Right renal cortex interstitium (tissue), 3 donors: ENCODE results near the gene HGS. TPM values are rescaled to one million over a fixed set of nuclear protein-coding genes. Genes with fewer than 3 reads are reported as not detected.
"Not testable (repeated sequence)": the region's sequence is repeated elsewhere in the genome, so short reads cannot be mapped to it uniquely, and the experiment has no call there.

ENCODE experiments used
- DNase-seq, 3 donors: peaks; one replicate each; pipeline ENCODE4 v3.0.0-alpha.2; 2013; ENCODE audit warnings: low read depth in 3 of 3, low spot score in 2 of 3
- polyA plus RNA-seq, 3 donors: library from polyadenylated mRNA; unstranded; fragments of 120-200 nt; gene quantifications; one replicate each; pipeline ENCODE4 v1.2.1, GENCODE V29; 2013; ENCODE audit not compliant: insufficient read length in 3 of 3

HGS gene
- polyA plus RNA-seq, 3 donors, result 83.0 to 88.6 (median 86.7) TPM

DNA sequence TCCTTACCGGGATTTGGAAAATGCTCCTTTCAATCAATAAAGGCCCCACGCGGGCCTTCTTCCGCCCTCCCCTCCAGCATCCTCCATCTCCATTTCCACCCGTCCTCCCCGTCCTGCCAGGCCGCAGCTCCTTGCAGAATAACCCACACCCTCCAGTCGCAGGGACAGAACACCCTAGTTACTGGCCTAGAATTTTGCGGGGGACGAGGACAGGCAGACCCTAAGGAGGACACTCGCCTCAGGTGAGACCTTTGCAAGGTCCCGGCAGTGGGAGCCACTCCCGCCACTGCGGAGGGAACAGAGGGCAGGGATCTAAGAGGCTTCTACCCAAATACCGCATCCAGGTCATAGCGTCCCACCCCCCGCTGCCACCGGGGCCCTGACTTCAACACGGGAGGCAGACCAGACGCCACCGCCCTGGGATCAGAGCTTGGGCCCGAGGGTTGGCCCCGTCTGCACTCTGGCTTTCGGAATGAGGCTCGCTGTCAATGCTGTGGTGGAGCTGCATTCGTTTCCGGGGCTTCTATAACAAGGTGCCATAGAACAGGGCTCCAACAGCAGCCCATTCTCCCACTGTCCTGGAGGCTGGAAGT lies 55.1 kb downstream of the HGS start:
- no peak for DNase-seq

DNA sequence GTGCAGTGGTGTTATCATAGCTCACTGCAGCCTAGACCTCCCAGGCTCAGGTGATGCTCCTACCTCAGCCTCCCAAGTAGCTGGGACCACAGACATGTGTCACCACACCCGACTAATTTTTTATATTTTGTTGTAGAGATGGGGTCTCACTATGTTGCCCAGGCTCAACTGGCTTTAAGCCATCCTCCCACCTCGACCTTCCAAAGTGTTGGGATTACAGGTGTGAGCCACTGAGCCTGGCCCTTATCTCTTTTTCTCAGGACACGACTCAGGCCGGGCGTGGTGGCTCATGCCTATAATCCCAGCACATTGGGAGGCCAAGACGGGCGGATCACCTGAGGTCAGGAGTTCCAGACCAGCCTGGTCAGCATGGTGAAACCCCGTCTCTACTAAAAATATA lies 55.8 kb downstream of the HGS start:
- not testable (repeated sequence) for DNase-seq

DNA sequence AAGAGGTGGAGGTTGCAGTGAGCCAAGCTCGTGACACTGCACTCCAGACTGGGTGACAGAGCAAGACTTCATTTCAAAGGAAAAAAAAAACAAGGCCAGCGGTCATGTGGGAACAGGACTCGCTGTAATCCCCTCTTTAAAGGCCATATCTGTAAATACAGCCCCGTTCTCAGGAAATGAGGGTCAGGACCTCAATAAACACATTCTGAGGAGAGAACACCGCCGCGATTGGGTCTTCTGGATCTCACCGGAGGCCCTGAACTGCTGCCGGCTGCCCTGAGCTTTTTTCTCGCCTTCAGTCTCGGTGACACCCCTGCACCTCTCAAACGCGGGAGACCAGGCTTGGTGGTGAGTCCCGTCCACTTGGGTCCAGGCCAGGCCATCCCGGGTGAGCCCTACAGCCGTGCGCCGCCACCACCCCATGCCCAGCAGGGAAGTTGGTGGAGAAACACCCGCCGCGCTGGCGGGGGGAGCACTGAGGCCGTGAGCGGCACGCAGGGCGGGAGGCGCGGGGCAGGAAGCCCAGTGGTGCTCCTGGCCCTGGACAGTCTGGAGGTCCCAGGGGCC lies 56.7 kb downstream of the HGS start:
- DNase-seq, result no peak

DNA sequence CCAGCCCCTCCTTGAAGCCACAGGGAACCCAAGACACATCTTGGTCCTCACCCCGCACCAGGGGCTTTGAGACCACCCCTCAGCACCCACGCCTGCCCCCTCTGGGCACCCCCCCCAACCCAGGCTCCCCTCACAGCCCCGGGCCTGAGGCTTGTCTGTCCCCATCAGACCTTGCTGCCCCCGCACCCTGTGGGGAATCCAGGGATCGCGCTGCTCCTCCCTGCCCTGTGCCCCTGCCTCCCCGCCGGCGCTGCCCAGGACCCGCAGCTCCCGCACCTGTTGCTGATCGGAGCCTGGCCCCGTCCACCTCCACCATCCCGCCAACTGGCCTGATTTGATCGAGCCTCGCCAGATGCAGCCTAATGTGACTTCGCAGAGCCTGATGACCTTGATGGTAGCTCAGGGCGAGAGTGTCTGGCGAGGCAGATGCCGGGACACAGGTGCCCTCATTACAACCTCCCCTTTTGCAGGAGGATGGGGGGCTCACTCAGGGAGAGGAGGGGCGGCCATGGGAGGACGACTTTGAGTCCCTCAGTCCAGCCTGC lies 57.3 kb downstream of the HGS start:
- no peak for DNase-seq

DNA sequence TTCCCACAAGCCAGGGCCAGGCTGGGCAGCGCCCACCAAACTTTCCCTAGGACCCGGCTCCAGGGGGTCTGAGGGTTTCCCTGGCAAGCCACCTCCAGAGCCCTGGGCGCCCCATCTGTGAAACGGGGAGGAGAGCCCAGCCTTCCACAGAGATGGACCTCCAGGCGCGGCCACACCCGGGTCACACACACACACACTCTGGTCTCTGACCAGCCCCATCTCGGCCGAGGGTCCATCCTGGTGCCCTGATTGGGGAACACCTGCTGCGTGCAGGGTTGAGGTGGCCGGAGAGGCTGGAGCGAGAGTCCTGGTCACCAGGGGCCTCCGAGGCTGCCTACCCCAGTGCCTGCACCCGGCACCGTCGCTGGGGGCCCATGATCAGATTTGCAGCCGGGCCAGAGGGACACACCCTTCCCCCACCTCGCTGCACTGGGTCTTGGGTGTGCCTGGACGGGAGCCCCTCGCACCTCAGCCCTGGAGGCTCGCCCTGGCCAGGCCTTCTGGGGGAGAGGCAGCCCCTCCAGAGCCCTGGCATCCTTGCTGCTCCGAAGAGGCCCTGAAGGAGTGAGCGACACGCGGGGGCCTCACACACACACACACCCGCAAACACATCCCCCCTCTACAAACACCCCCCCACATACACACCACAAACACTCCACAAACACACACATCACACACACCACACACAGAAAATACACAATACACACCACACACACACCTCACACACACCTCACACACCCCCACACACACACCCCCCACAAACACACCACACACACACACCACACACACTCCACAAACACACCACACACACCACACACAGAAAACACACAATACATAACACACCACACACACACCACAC lies 58.0 kb downstream of the HGS start:
- no peak for DNase-seq

Other genes starting within 250 kb of the HGS start
- 1,000 to 10,000 TPM; 2,985 to 3,420 (median 3,066) TPM for gene ACTG1, start 171.2 kb upstream of the HGS start, polyA plus RNA-seq
- 1 to 10 TPM in 2 of 3 donors, under 1 TPM in 1; 1.00 to 1.2 (median 1.1) TPM for gene FSCN2, start 155.6 kb upstream of the HGS start, polyA plus RNA-seq
- 10 to 100 TPM; 17.0 to 18.1 (median 17.4) TPM for gene FAAP100, start 131.7 kb upstream of the HGS start, polyA plus RNA-seq
- gene NPLOC4, start 46.9 kb upstream of the HGS start, polyA plus RNA-seq, result 10 to 100 TPM; 51.7 to 55.7 (median 52.5) TPM
- 1 to 10 TPM; 2.3 to 4.5 (median 2.3) TPM for gene TSPAN10, start 46.8 kb upstream of the HGS start, polyA plus RNA-seq
- 10 to 100 TPM; 11.6 to 14.9 (median 12.7) TPM for gene PDE6G, start 27.5 kb upstream of the HGS start, polyA plus RNA-seq
- gene OXLD1, start 17.4 kb upstream of the HGS start, polyA plus RNA-seq, result 10 to 100 TPM; 13.3 to 16.2 (median 14.9) TPM
- 10 to 100 TPM; 11.4 to 12.3 (median 11.4) TPM for gene CCDC137, start 17.3 kb upstream of the HGS start, polyA plus RNA-seq
- gene ARL16, start 214 bp upstream of the HGS start, polyA plus RNA-seq, result 10 to 100 TPM; 38.8 to 50.9 (median 44.0) TPM
- gene MRPL12, start 19.4 kb downstream of the HGS start, polyA plus RNA-seq, result 10 to 100 TPM; 38.3 to 44.0 (median 43.9) TPM
- gene SLC25A10, start 28.3 kb downstream of the HGS start, polyA plus RNA-seq, result 10 to 100 TPM; 10.7 to 13.9 (median 11.3) TPM
- 1 to 10 TPM; 5.7 to 8.3 (median 7.6) TPM for gene GCGR, start 120.1 kb downstream of the HGS start, polyA plus RNA-seq
- 10 to 100 TPM; 60.4 to 76.8 (median 65.9) TPM for gene MCRIP1, start 149.3 kb downstream of the HGS start, polyA plus RNA-seq
- under 1 TPM in 2 of 3 donors, not detected in 1; 0.17 to 0.26 TPM for gene PPP1R27, start 151.0 kb downstream of the HGS start, polyA plus RNA-seq
- 100 to 1,000 TPM; 445 to 458 (median 450) TPM for gene P4HB, start 176.5 kb downstream of the HGS start, polyA plus RNA-seq
- gene ARHGDIA, start 187.3 kb downstream of the HGS start, polyA plus RNA-seq, result 100 to 1,000 TPM; 132 to 153 (median 145) TPM
- gene ALYREF, start 207.6 kb downstream of the HGS start, polyA plus RNA-seq, result 10 to 100 TPM; 67.4 to 69.3 (median 68.9) TPM
- 10 to 100 TPM; 58.0 to 86.9 (median 77.8) TPM for gene ANAPC11, start 207.7 kb downstream of the HGS start, polyA plus RNA-seq
- gene NPB, start 218.2 kb downstream of the HGS start, polyA plus RNA-seq, result 1 to 10 TPM in 2 of 3 donors, under 1 TPM in 1; 0.96 to 1.4 (median 1.1) TPM
- 10 to 100 TPM; 45.8 to 49.9 (median 47.7) TPM for gene PCYT2, start 227.4 kb downstream of the HGS start, polyA plus RNA-seq
- 10 to 100 TPM in 1 of 3 donors, 1 to 10 TPM in 2; 8.6 to 10.3 (median 10.0) TPM for gene SIRT7, start 234.2 kb downstream of the HGS start, polyA plus RNA-seq
- gene MAFG, start 243.7 kb downstream of the HGS start, polyA plus RNA-seq, result 10 to 100 TPM; 10.4 to 12.3 (median 11.9) TPM